PC-9 (cell line): Measurements from ENCODE around the gene SUPV3L1.

Experiments
- EZH2 ChIP-seq: fragments of 200-600 bp; sonication (generic); IDR thresholded peaks from 2 replicates; pipeline ENCODE4 v1.8.0; 2017; ENCODE audit warnings: antibody characterized with exemption, low read depth
- TF ChIP-seq, protein P1 (sequence below): fragments of 200-600 bp; sonication (generic); conservative IDR thresholded peaks from 2 replicates; pipeline ENCODE4 v1.6.1; 2017; ENCODE audit warnings: mixed run types, antibody characterized with exemption, mild to moderate bottlenecking, moderate library complexity

DNA sequence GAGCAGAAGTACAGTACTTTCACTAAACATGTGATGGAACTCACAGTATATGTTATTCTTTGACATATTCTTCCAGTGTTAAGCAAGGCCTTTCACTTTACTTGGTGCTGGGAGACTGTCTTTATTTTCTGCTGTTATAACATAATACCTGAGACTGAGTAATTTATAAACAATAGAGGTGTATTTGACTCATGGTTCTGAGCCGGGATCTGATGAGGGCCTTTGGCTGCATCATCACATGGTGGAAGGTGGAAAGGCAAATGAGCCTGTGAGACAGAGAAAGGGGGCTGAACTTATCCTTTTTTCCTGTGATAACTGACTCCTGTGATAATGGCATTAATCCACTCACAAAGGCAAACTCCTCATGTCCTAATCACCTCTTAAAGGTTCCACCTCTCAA is 1.4 kb downstream of the SUPV3L1 start:
- TF ChIP-seq, protein P1, sequence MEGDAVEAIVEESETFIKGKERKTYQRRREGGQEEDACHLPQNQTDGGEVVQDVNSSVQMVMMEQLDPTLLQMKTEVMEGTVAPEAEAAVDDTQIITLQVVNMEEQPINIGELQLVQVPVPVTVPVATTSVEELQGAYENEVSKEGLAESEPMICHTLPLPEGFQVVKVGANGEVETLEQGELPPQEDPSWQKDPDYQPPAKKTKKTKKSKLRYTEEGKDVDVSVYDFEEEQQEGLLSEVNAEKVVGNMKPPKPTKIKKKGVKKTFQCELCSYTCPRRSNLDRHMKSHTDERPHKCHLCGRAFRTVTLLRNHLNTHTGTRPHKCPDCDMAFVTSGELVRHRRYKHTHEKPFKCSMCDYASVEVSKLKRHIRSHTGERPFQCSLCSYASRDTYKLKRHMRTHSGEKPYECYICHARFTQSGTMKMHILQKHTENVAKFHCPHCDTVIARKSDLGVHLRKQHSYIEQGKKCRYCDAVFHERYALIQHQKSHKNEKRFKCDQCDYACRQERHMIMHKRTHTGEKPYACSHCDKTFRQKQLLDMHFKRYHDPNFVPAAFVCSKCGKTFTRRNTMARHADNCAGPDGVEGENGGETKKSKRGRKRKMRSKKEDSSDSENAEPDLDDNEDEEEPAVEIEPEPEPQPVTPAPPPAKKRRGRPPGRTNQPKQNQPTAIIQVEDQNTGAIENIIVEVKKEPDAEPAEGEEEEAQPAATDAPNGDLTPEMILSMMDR, result no peak
- TF ChIP-seq EZH2, result no peak
